ENCODE measurements around the gene IRAK1BP1.
"Not testable (repeated sequence)": the region's sequence is repeated elsewhere in the genome, so short reads cannot be mapped to it uniquely, and the experiment has no call there.

Gene IRAK1BP1

GRCh38 chr6:78875505-78875904 lies 8.2 kb downstream of the IRAK1BP1 start:
- H3K27me3 ChIP-seq (ENCODE audit: control insufficient read depth in 1 of 2, insufficient read depth in 2 of 2, low read length in 2 of 2): no peaks in the 10 kb centered on the region
- H3K4me1 ChIP-seq (ENCODE audit: control insufficient read depth in 1 of 2, insufficient read depth in 2 of 2, low read length in 2 of 2): no peaks in the 10 kb centered on the region
- H3K27ac ChIP-seq (ENCODE audit: low read depth, low read length): no peak overlapping the region
- H3K36me3 ChIP-seq (ENCODE audit: control insufficient read depth in 1 of 2, insufficient read depth in 2 of 2, low read length in 2 of 2): no peaks in the 10 kb centered on the region
- no peaks in the 10 kb centered on the region for H3K9me3 ChIP-seq (ENCODE audit: control insufficient read depth in 1 of 2, low read length in 2 of 2)
- no peak overlapping the region for H3K4me3 ChIP-seq (ENCODE audit: low read depth in 1 of 2, low read length in 2 of 2)
- no peak overlapping the region for H3K9ac ChIP-seq (ENCODE audit: low read depth in 1 of 2, low read length in 2 of 2)

- H3K27me3 ChIP-seq (ENCODE audit: control insufficient read depth in 1 of 2, insufficient read depth in 2 of 2, low read length in 2 of 2): no peaks in the 10 kb centered on the region
Observed at GRCh38 chr6:78883651-78884050, 16.3 kb downstream of the IRAK1BP1 start.

GRCh38 chr6:78889901-78890300 lies 22.6 kb downstream of the IRAK1BP1 start:
- H3K36me3 ChIP-seq (ENCODE audit: control insufficient read depth in 1 of 2, insufficient read depth in 2 of 2, low read length in 2 of 2); H3K9ac ChIP-seq (ENCODE audit: low read depth in 1 of 2, low read length in 2 of 2); H3K4me3 ChIP-seq (ENCODE audit: low read depth in 1 of 2, low read length in 2 of 2); H3K27ac ChIP-seq (ENCODE audit: low read depth, low read length); H3K4me1 ChIP-seq (ENCODE audit: control insufficient read depth in 1 of 2, insufficient read depth in 2 of 2, low read length in 2 of 2); H3K9me3 ChIP-seq (ENCODE audit: control insufficient read depth in 1 of 2, low read length in 2 of 2); H3K27me3 ChIP-seq (ENCODE audit: control insufficient read depth in 1 of 2, insufficient read depth in 2 of 2, low read length in 2 of 2): not testable (repeated sequence)

More at GRCh38 chr6:78883651-78884050, 16.3 kb downstream of the IRAK1BP1 start:
- no peaks in the 10 kb centered on the region for H3K4me1 ChIP-seq (ENCODE audit: control insufficient read depth in 1 of 2, insufficient read depth in 2 of 2, low read length in 2 of 2)
- no peaks in the 10 kb centered on the region for H3K36me3 ChIP-seq (ENCODE audit: control insufficient read depth in 1 of 2, insufficient read depth in 2 of 2, low read length in 2 of 2)
- no peak overlapping the region for H3K4me3 ChIP-seq (ENCODE audit: low read depth in 1 of 2, low read length in 2 of 2)
- no peaks in the 10 kb centered on the region for H3K9me3 ChIP-seq (ENCODE audit: control insufficient read depth in 1 of 2, low read length in 2 of 2)
- no peak overlapping the region for H3K9ac ChIP-seq (ENCODE audit: low read depth in 1 of 2, low read length in 2 of 2)
- H3K27ac ChIP-seq (ENCODE audit: low read depth, low read length): no peak overlapping the region

GRCh38 chr6:78896227-78896626 lies 28.9 kb downstream of the IRAK1BP1 start:
- H3K9me3 ChIP-seq (ENCODE audit: control insufficient read depth in 1 of 2, low read length in 2 of 2): no peaks in the 10 kb centered on the region
- no peak overlapping the region for H3K9ac ChIP-seq (ENCODE audit: low read depth in 1 of 2, low read length in 2 of 2)
- no peaks in the 10 kb centered on the region for H3K4me1 ChIP-seq (ENCODE audit: control insufficient read depth in 1 of 2, insufficient read depth in 2 of 2, low read length in 2 of 2)
- peaks cover 0 to 2% of the 10 kb centered on the region in 2 donors for H3K36me3 ChIP-seq (ENCODE audit: control insufficient read depth in 1 of 2, insufficient read depth in 2 of 2, low read length in 2 of 2)
- no peak overlapping the region for H3K27ac ChIP-seq (ENCODE audit: low read depth, low read length)
- no peak overlapping the region for H3K4me3 ChIP-seq (ENCODE audit: low read depth in 1 of 2, low read length in 2 of 2)
- H3K27me3 ChIP-seq (ENCODE audit: control insufficient read depth in 1 of 2, insufficient read depth in 2 of 2, low read length in 2 of 2): no peaks in the 10 kb centered on the region

GRCh38 chr6:78908621-78909020 lies 41.3 kb downstream of the IRAK1BP1 start:
- Histone ChIP-seq H3K27me3 (ENCODE audit: control insufficient read depth in 1 of 2, insufficient read depth in 2 of 2, low read length in 2 of 2) (peaks cover 0 to 9% of the 10 kb centered on the region in 2 donors), H3K9me3 (ENCODE audit: control insufficient read depth in 1 of 2, low read length in 2 of 2) (no peaks in the 10 kb centered on the region), H3K4me3 (ENCODE audit: low read depth in 1 of 2, low read length in 2 of 2) (no peak overlapping the region), H3K9ac (ENCODE audit: low read depth in 1 of 2, low read length in 2 of 2) (no peak overlapping the region), H3K27ac (ENCODE audit: low read depth, low read length) (no peak overlapping the region), H3K36me3 (ENCODE audit: control insufficient read depth in 1 of 2, insufficient read depth in 2 of 2, low read length in 2 of 2) (peaks cover 0 to 4% of the 10 kb centered on the region in 2 donors), H3K4me1 (ENCODE audit: control insufficient read depth in 1 of 2, insufficient read depth in 2 of 2, low read length in 2 of 2) (peaks cover 12 to 18% of the 10 kb centered on the region in 2 donors)

- Histone ChIP-seq H3K9ac (ENCODE audit: low read depth in 1 of 2, low read length in 2 of 2) (no peak overlapping the region), H3K36me3 (ENCODE audit: control insufficient read depth in 1 of 2, insufficient read depth in 2 of 2, low read length in 2 of 2) (no peaks in the 10 kb centered on the region), H3K27ac (ENCODE audit: low read depth, low read length) (no peak overlapping the region), H3K4me3 (ENCODE audit: low read depth in 1 of 2, low read length in 2 of 2) (no peak overlapping the region), H3K4me1 (ENCODE audit: control insufficient read depth in 1 of 2, insufficient read depth in 2 of 2, low read length in 2 of 2) (peaks cover 12 to 18% of the 10 kb centered on the region in 2 donors), H3K27me3 (ENCODE audit: control insufficient read depth in 1 of 2, insufficient read depth in 2 of 2, low read length in 2 of 2) (peaks cover 0 to 9% of the 10 kb centered on the region in 2 donors), H3K9me3 (ENCODE audit: control insufficient read depth in 1 of 2, low read length in 2 of 2) (no peaks in the 10 kb centered on the region)
Observed at GRCh38 chr6:78909391-78909790, 42.0 kb downstream of the IRAK1BP1 start.

- Histone ChIP-seq H3K27me3 (ENCODE audit: control insufficient read depth in 1 of 2, insufficient read depth in 2 of 2, low read length in 2 of 2) (peaks cover 0 to 9% of the 10 kb centered on the region in 2 donors), H3K36me3 (ENCODE audit: control insufficient read depth in 1 of 2, insufficient read depth in 2 of 2, low read length in 2 of 2) (no peaks in the 10 kb centered on the region), H3K9me3 (ENCODE audit: control insufficient read depth in 1 of 2, low read length in 2 of 2) (no peaks in the 10 kb centered on the region), H3K9ac (ENCODE audit: low read depth in 1 of 2, low read length in 2 of 2) (no peak overlapping the region), H3K27ac (ENCODE audit: low read depth, low read length) (no peak overlapping the region), H3K4me3 (ENCODE audit: low read depth in 1 of 2, low read length in 2 of 2) (peak overlapping the region; percentile 83 to 86), H3K4me1 (ENCODE audit: control insufficient read depth in 1 of 2, insufficient read depth in 2 of 2, low read length in 2 of 2) (peaks cover 12 to 18% of the 10 kb centered on the region in 2 donors)
Observed at GRCh38 chr6:78910010-78910409, 42.7 kb downstream of the IRAK1BP1 start.

- no peaks in the 10 kb centered on the region for H3K36me3 ChIP-seq (ENCODE audit: control insufficient read depth in 1 of 2, insufficient read depth in 2 of 2, low read length in 2 of 2)
- H3K4me3 ChIP-seq (ENCODE audit: low read depth in 1 of 2, low read length in 2 of 2): peak overlapping the region; percentile 83 to 86
- peaks cover 12 to 18% of the 10 kb centered on the region in 2 donors for H3K4me1 ChIP-seq (ENCODE audit: control insufficient read depth in 1 of 2, insufficient read depth in 2 of 2, low read length in 2 of 2)
- no peak overlapping the region for H3K27ac ChIP-seq (ENCODE audit: low read depth, low read length)
- H3K9me3 ChIP-seq (ENCODE audit: control insufficient read depth in 1 of 2, low read length in 2 of 2): no peaks in the 10 kb centered on the region
- peak overlapping the region; percentile 46 to 64 for H3K9ac ChIP-seq (ENCODE audit: low read depth in 1 of 2, low read length in 2 of 2)
- peaks cover 0 to 9% of the 10 kb centered on the region in 2 donors for H3K27me3 ChIP-seq (ENCODE audit: control insufficient read depth in 1 of 2, insufficient read depth in 2 of 2, low read length in 2 of 2)
Observed at GRCh38 chr6:78910591-78911171, 43.3 kb downstream of the IRAK1BP1 start.

- Histone ChIP-seq H3K9ac (ENCODE audit: low read depth in 1 of 2, low read length in 2 of 2) (peak overlapping the region; percentile 46 to 64), H3K9me3 (ENCODE audit: control insufficient read depth in 1 of 2, low read length in 2 of 2) (no peaks in the 10 kb centered on the region), H3K27ac (ENCODE audit: low read depth, low read length) (no peak overlapping the region), H3K4me1 (ENCODE audit: control insufficient read depth in 1 of 2, insufficient read depth in 2 of 2, low read length in 2 of 2) (peaks cover 12 to 18% of the 10 kb centered on the region in 2 donors), H3K27me3 (ENCODE audit: control insufficient read depth in 1 of 2, insufficient read depth in 2 of 2, low read length in 2 of 2) (peaks cover 0 to 9% of the 10 kb centered on the region in 2 donors), H3K36me3 (ENCODE audit: control insufficient read depth in 1 of 2, insufficient read depth in 2 of 2, low read length in 2 of 2) (no peaks in the 10 kb centered on the region), H3K4me3 (ENCODE audit: low read depth in 1 of 2, low read length in 2 of 2) (peak overlapping the region; percentile 83 to 86)
Observed at GRCh38 chr6:78911218-78911940, 44.0 kb downstream of the IRAK1BP1 start.

- H3K27ac ChIP-seq (ENCODE audit: low read depth, low read length): no peak overlapping the region
- no peak overlapping the region for H3K4me3 ChIP-seq (ENCODE audit: low read depth in 1 of 2, low read length in 2 of 2)
- no peak overlapping the region for H3K9ac ChIP-seq (ENCODE audit: low read depth in 1 of 2, low read length in 2 of 2)
- H3K36me3 ChIP-seq (ENCODE audit: control insufficient read depth in 1 of 2, insufficient read depth in 2 of 2, low read length in 2 of 2): no peaks in the 10 kb centered on the region
- H3K4me1 ChIP-seq (ENCODE audit: control insufficient read depth in 1 of 2, insufficient read depth in 2 of 2, low read length in 2 of 2): peaks cover 0 to 4% of the 10 kb centered on the region in 2 donors
- peaks cover 0 to 11% of the 10 kb centered on the region in 2 donors for H3K9me3 ChIP-seq (ENCODE audit: control insufficient read depth in 1 of 2, low read length in 2 of 2)
- H3K27me3 ChIP-seq (ENCODE audit: control insufficient read depth in 1 of 2, insufficient read depth in 2 of 2, low read length in 2 of 2): no peaks in the 10 kb centered on the region
Observed at GRCh38 chr6:78916411-78916810, 49.1 kb downstream of the IRAK1BP1 start.

All from duodenal mucosa (tissue), 2 donors.